Stimulated activated CD4-positive, alpha-beta T cell treated with anti-CD3 and anti-CD28 coated beads, TNF-alpha, amount 100 ng/mL, for 4 hours (primary cell): ENCODE results near the gene APOL2.
"Not testable (repeated sequence)": the region's sequence is repeated elsewhere in the genome, so short reads cannot be mapped to it uniquely, and the experiment has no call there.

ENCODE experiments used
- DNase-seq, 3 experiments: peaks; one replicate each; pipeline ENCODE4 v3.0.0-alpha.2; 2020; ENCODE audit warnings: low read depth in 3 of 3

APOL2 gene

DNA sequence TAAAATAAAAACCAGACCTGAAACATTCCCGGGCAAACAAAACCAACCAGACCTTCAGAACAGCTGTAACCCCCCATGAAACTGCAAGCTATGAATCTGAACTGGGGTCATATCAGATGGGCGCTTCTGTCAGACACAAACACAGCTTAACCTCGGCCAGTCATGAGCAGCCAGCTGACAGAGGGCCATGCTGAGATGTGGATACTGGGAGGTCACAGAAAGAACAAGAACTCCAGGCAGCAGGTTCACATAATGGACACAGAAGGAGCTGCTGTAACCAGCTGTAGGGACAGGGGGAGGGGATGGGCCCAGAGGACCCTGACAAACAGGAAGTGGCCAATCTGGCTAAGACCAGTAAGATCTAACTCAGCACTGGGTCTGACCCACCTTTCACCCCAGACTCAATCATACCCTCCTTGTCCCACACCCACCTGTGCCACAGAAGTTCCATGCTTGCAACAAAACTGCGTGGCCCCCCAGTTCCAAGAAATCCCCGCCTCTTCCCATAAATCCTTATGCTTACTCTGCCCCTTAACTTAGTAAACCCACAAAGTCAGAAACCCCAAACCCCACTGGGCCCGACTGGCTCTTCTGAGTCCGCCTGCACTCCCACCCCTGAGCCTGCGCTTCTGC, 41.7 kb downstream of the APOL2 start:
- DNase-seq: no peak

DNA sequence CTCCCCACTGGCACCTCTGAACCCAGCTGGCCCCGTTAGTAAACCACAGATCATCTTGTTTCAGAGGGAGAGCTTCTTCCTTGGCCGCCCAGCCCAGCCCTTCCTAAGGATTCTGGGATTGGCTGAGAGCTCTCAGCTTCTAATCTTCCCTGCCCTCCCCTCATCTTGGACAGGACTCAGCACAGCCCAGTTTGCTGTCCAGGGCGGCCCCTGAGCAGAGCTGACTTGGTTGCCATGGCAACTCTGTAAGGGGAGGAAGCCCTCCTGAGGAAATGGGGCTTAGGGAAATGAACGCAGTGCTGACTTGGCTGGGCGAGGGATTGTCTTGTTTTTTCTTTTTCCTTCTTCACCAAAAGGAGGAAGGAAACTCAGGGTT, 42.3 kb downstream of the APOL2 start:
- DNase-seq: no peak

DNA sequence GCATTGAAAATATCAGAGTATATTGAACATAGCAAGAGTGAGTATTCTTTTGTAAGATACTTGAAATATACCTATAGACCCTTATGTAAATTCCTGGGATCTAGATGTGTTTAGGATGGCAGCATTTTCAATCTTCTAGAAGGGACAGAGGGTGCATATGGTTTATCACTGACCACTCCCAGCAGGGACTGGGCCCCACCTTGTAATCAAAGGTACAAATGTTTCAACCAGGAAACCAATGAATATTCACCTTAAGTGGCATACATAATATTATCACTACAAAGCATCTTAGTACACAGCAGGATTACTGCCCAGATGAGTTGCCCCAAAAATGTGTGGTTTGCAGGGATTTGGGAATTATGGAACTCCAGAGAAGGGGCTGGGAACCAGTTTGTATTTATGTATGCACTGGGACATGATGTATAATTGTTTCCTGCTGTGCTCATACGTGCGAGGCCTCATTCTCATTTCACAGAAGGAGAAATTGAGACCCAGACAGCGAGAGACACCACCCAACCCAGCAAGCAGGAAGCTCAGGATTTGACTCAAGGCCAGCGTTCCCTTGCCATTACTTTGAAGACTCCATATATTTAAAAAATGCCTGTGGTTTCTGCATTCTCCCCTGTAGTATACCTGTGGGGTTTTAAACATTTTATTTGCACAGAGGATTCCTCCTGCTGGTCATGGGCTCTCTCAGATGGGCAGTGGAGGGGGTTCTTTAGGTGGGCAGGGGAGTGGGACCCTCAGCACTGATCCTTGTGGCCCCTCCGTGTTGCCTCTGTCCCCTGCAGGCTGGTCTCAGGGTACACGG, 42.9 kb downstream of the APOL2 start:
- DNase-seq: no peak

DNA sequence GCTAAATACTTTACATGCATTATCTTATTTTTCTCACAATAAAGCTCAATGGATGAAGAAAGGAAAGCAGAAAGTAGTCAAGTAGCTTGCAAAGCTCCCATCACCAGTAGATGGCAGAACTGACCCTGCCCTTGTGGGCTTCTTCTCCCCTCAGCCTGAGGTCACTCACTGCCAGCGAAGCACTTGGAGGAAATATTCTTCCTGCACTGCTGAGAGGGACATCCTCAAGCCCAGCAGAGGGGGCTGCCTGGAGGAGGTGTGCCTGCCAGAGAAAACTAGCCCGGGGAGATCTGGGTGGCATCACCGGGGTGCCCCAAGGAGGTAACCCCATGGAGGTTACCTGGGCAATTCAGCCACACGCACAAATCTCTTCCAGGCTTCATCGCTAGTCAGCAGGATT, 44.4 kb downstream of the APOL2 start:
- peak in 2 of 3 experiments; percentile 5 to 18 for DNase-seq

DNA sequence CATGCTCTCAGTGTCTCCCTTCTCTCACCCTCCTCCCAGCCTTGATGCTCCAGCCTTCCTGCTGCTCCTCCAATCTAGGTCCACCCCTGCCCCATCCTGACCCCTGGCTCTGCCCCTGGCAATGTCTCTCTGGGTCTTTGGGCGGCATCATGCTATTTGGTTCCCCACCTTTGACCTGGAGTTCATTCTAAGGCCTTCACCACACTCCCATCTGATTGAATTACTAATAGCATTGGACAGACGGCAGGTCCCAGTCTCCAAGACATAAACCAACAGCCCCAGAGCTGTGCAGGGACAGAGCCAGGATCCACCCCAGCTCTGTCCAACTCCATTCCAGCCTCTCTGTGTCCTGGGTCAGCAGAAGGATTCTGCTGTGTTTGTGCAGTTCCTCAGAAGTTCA, 44.9 kb downstream of the APOL2 start:
- no peak for DNase-seq

DNA sequence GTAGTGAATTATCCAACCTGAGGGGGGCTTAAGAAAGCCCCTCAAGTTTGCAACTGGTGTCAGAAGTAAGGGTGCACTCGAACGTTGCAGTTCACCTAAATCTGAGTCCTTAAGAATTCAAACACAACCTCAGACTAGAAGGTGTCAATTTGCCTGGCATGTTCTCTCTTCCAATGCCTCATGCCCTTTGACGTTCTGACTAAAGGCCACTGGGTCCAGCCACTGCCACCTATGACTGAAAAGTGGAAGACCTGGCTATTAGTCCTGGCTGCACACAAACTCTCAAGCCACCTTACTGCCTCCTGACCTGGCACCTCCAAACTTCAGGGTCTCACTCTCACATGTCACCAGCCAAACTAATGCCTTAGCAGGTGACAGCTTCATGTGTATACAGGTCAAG, 45.8 kb downstream of the APOL2 start:
- no peak for DNase-seq

DNA sequence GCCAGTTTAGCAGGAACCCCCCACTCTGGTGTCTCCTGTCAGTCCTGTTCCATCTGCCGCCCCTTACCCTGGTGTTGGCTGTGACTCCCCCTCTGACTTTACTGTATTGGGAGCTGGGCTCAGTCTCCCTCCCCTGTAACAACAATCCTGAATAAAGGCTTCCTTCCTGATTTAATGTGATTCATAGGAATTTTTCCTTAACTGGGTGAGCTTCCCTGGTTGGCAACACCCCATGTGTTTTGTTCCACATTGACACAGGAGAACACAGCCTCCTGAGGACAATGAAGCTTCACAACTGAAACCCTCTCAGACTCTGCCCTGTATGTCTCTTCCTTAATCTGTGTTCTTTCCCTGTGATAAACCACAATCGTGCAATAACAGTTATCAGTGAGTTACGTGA, 46.2 kb downstream of the APOL2 start:
- DNase-seq: no peak

DNA sequence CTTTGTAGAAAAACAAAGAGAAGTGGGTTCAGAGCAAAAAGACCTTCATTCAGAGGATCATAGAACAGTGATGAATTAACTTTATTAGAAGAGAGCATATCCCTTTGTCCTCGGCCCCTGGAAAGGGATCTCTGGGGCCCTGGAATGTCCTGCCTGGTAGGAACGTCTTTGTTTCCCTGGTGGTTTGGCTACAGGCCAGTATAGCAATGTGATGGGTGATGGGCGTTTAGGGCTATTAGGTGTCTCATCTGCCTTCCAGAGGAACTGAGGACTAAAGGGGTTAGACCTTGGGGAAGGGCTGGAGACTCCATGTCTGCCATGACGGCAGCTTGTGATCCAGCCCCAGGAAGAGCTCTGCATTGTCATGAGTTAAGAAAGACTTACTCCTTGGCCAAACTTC, 46.8 kb downstream of the APOL2 start:
- no peak for DNase-seq

DNA sequence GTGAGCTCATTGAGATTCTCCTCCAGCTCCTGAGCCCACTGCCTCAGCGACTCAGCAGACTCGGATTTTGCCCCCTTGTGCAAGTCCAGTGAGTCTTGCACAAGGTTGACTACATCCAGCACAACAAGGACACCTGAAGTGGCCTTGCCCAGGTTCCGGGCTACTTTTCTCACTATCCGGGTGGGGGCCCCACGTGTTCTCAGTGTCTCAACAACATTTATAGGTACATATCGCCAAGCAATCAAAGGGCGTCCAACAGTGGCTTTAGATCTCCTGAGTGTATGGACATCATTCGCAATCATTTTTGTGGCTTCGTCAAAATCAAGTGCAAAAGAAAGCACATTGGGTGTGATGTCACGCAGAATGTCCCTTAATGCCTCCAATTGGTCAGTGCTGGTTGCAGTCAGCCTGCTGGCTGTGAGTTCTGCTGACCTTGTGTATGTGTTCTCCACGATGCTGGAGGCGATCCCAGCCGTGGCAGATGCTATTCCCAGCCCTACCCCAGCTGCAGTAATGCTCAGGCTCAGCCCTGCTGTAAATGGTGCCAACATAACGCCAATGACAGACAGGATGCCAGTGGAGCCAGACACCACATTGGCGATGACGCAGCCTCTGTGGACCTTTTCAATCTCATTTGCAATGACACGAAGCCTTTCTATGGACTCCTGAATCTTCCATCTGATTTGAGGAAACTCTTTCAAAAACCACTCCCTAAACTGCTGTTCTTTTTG, 48.1 kb downstream of the APOL2 start:
- DNase-seq: no peak

DNA sequence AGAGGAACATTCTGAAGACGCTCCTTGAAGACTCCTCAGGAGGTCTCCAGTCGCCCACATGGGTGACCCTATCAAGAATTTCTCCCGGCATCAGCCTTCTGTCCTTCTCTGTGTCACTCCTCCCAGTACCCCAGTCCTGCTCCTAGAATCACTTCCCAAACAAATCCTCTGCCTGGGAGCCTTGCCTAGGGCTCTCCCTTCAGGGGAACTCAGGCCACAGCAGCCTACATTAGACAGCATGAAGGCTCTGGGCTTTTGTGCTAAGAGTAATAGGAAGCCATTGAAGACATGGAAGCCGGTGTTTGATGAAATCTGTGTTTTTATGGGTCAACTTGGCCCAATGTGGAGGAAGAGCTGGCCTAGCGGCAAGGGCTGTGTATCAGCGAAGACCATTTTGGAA, 51.5 kb downstream of the APOL2 start:
- not testable (repeated sequence) for DNase-seq

DNA sequence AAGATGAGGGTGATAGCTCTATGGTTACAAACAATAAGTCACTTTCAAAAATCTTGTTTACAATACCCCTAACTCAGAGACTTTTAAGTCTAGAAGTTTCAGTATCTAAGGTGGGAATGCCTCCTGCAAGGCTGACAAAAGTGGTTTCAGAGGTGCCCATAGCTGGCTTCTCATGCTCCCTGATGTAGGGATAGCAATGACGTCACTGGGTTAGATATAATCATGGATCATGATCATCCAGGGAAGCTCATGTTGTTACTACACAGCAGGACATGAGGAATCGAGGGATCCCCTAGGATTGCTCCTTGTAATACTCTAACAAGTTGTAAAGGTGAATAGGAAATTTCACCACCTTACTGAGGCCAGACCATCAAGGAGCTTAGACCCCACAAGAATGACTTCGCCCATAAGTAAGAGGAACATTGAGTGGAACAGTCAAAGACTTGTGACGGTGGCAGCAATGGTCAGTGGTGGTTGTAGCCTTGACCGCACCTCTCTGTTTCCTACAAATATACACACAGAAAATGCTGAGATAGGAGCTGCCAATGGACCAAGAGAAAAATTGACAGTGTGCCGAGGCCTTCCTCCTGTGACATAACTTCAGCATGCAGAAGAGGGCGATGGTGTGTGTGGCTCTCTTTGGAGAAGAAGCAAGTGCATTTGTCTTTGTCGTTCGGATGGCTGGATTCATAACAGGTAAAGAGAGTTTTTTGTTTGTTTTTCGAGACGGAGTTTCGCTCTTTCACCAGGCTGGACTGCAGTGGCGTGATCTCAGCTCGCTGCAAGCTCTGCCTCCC, 53.3 kb downstream of the APOL2 start:
- no peak for DNase-seq

DNA sequence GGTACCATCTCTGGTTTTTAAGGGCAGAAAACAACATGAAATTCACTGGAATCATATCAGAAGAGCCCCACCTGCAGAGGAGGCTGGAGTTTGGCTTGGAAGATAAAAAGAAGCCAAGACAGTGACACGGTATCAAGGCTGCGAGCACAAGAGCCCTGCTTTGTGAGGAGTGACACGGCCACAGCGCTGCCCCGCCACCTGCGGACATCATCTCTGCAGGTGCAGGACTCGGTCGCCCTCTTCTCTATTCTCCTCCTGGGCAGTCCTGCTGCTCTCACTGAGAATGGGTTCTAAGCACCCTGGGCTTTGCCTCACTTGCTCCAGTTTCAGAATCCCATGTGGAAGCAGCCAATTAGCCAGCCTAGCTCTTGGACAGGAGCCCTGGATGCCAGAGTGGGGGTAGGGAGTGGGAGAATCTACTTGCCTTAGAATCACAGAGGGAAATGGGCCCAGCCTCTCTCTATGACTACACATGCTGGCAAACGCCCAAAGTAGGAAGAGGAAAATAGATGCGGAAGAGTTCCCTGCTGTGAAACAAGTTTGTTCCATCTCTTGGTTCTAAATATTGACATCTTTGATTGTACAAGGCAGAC, 54.8 kb downstream of the APOL2 start:
- DNase-seq: no peak

DNA sequence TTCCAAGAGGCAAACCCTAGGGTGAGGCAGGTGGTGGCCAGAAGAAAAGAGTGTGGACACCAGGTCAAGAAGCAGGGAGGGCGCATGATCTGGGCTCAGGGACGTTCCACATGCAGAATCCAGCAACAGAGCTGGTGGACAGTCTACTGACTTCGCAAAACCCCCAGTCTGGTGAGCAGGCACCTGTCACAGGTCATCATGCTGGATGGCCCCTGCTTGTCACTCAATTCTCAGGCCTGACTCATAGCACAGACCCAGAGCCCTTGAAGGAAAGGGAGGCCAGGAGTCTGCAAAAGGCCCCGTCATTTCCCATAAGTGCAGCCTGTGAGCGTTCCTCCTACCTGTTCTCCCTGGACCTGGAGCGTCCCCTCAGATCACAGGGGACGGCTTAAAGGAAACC, 55.9 kb downstream of the APOL2 start:
- DNase-seq: no peak

DNA sequence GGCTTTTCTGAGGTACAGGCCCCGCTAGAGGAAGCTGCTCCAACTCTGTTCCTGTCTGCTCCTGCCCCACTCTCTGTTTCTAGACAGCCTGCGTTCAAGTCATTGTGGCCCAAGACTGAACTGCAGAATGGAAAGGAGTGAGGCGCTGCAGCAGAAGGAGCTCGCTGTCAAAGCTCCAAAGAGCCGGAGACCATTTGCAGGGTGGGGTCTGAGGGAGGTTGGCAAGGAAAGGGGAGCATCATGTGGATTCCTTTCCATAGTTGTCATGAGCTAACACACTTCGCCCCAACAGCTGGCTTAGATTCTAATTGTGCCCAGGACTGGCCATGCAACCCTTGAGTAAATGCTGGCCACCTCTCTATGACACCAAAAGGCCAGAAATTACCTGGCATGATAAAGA, 56.5 kb downstream of the APOL2 start:
- no peak for DNase-seq

DNA sequence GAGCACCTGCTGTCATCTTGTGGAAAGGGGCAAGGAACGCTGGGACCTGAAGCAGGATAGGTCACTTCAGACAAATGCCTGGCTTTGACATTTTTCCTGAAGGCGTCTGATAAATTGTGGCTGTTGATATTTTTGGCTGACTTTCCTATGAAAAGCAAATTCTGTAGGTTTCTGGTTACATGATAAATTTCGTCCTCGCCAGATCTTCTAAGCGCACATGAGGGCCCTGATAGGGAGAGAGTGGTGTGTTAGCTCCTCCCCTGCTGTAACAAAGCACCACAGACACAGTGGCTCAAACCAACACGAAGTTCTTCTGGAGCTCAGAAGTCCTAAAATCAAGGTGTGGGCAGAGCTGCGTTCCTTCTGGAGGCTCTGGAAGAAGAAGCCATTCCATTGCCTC, 57.3 kb downstream of the APOL2 start:
- DNase-seq: no peak

DNA sequence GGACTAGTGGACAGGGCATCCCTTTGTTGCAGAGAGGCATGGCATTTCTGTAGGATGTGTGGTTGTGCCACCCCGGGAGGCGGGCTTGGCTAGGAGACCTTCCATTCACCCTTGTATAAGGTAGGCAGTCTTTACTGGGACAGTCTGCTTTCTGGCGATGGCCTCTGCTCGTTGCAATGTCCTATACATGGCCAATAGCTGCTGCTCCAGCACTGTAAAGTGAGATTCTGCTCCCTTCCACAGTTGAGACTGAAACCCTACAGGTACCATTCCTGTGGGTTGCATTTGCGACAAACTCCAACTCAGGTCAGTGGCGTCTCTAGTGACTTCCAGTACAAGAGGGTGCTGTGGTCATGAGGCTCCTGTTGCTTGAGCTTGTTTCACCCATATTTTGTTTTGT, 58.4 kb downstream of the APOL2 start:
- DNase-seq: no peak

DNA sequence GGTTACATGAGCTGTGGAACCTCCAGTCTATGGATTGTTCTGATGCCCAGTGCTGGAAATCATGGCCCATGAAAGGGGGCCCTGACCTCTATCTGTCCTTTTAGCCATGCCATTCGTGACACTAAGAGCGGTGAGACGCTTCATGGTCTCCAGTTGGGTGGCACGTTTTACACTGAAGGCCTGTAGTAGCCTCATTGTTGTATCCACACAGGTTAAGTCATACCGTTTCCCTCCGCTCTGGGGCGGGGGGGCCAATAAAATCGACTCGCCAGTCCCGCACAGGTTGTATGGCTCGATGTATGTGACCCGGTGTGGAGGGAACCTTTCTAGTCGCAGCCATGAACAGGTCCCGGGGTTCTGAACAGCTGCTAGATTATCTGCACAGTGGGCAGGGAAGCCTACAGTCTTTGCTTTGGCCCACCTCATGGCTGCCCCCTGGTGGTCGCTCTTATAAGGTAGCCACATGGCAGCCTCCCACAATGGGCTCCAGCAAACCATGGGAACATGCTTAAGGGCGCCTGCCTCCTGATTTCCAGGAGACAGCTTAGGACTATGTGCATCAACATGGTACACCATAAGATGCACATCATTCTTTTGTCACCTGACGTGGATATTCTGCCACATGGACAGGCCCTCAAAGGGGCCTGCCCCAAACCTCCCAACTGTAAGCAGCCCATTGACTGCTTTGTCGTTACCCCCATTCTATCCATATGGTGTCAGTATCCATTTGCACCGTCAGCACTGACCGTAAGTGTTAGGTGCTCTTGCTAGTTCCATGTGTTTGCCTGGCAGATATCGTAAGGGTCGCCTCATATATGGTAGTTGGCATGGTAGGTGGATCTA, 59.1 kb downstream of the APOL2 start:
- DNase-seq: peak; percentile 73 to 80 (median 79)

DNA sequence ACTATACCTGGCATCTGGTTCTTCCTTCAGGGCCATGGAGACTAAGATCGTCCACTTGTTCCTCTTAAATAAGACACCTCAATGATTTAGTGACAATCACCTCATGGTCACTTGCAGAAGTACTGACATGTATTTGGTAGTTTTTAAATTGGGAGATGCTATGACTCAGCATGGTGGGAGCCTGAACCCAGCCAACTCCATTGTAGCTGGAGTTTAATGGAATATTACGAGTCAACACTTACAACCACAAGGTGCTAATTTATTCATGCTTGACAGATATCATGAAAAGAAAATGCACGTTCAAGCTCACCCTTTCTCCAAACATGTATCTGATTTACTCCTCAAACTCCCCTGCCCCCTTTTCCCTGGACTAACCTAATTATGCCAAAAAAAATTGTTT, 62.2 kb downstream of the APOL2 start:
- DNase-seq: no peak
